ENCODE results near the gene CCDC146.

GRCh38 chr7:77188731-77189437 is 66.5 kb downstream of the CCDC146 start:
- TF ChIP-seq RBFOX2 (IDR thresholded peaks at IDR 0.05; ENCODE audit: low read depth, low read length) = no peak
- no peak for TF ChIP-seq RAD21 (CRISPR knock-in tag; conservative IDR thresholded peaks at IDR 0.05 in 1 of 2, IDR thresholded peaks at IDR 0.05 in 1 of 2)
- no peak for TF ChIP-seq MLX (CRISPR knock-in tag; conservative IDR thresholded peaks at IDR 0.05)
- TF ChIP-seq MLLT1 (IDR thresholded peaks at IDR 0.05) = no peak
- no peak for TF ChIP-seq CREB5 (CRISPR knock-in tag; IDR thresholded peaks at IDR 0.05)
- no peak for TF ChIP-seq CTCF (IDR thresholded peaks at IDR 0.05 in 2 of 3, conservative IDR thresholded peaks at IDR 0.05 in 1 of 3; ENCODE audit: insufficient read depth in 2 of 3, low read depth in 1 of 3, low read length in 3 of 3)
- no peak for TF ChIP-seq DPF2 (IDR thresholded peaks at IDR 0.05)
- no peak for TF ChIP-seq ATF4 (CRISPR knock-in tag; IDR thresholded peaks at IDR 0.05)
- no peak for TF ChIP-seq STAG1 (CRISPR knock-in tag; IDR thresholded peaks at IDR 0.05; ENCODE audit: borderline replicate concordance)

All from K562 (cell line).